H9 (cell line): ENCODE measurements around the gene KCNAB1. TPM values are rescaled to one million over a fixed set of nuclear protein-coding genes. Genes with fewer than 3 reads are reported as not detected.

Experiments
- DNase-seq: peaks from one replicate; pipeline ENCODE4 v3.0.0-alpha.2; 2017
- H2AFZ ChIP-seq: one replicate; pipeline ENCODE4 v1.6.1; 2013; ENCODE audit warnings: mild to moderate bottlenecking, low read length, control low read depth, moderate library complexity
- H2AK5ac ChIP-seq: 2 replicates; pipeline ENCODE4 v1.6.1; 2013; ENCODE audit warnings: low read length, control low read depth, mixed read lengths; ENCODE audit not compliant: insufficient read length
- H2BK120ac ChIP-seq: one replicate; pipeline ENCODE4 v1.6.1; 2013; ENCODE audit warnings: low read depth, mild to moderate bottlenecking, low read length, control low read depth, inconsistent platforms; ENCODE audit not compliant: poor library complexity, severe bottlenecking
- H2BK12ac ChIP-seq: 2 replicates; pipeline ENCODE4 v1.6.1; 2013; ENCODE audit warnings: low read length, control low read depth, mixed read lengths, low read depth; ENCODE audit not compliant: insufficient read length
- H2BK15ac ChIP-seq: 2 replicates; pipeline ENCODE4 v1.6.1; 2013; ENCODE audit warnings: low read depth, low read length, control low read depth
- H2BK20ac ChIP-seq: one replicate; pipeline ENCODE4 v1.6.1; 2013; ENCODE audit warnings: low read depth, mild to moderate bottlenecking, low read length, control low read depth, inconsistent platforms; ENCODE audit not compliant: poor library complexity, severe bottlenecking
- H2BK5ac ChIP-seq: 2 replicates; pipeline ENCODE4 v1.6.1; 2013; ENCODE audit warnings: low read length, control low read depth, mixed read lengths; ENCODE audit not compliant: insufficient read length
- H3K14ac ChIP-seq: 2 replicates; pipeline ENCODE4 v1.6.1; 2013; ENCODE audit warnings: low read length, control low read depth; ENCODE audit not compliant: insufficient read depth
- H3K18ac ChIP-seq: 2 replicates; pipeline ENCODE4 v1.6.1; 2013; ENCODE audit warnings: low read depth, mild to moderate bottlenecking, mixed read lengths, low read length, control low read depth; ENCODE audit not compliant: insufficient read length
- H3K23ac ChIP-seq: 2 replicates; pipeline ENCODE4 v1.6.1; 2013; ENCODE audit warnings: low read length, control low read depth, mixed read lengths, low read depth; ENCODE audit not compliant: insufficient read length
- H3K23me2 ChIP-seq: 2 replicates; pipeline ENCODE4 v1.6.1; 2013; ENCODE audit warnings: low read depth, mild to moderate bottlenecking, mixed read lengths, low read length, control low read depth; ENCODE audit not compliant: insufficient read length, poor library complexity, severe bottlenecking
- H3K27ac ChIP-seq: 2 replicates; pipeline ENCODE4 v1.5.1; 2013; ENCODE audit warnings: low read length, control low read depth, mixed read lengths, low read depth; ENCODE audit not compliant: insufficient read length
- H3K27me3 ChIP-seq: 2 replicates; pipeline ENCODE4 v1.6.1; 2013; ENCODE audit warnings: low read length, control low read depth, inconsistent platforms; ENCODE audit not compliant: insufficient read depth
- H3K4ac ChIP-seq: 2 replicates; pipeline ENCODE4 v1.6.1; 2013; ENCODE audit warnings: low read depth, mild to moderate bottlenecking, control low read depth, inconsistent platforms, low read length, moderate library complexity
- H3K4me1 ChIP-seq: 2 replicates; pipeline ENCODE4 v1.6.1; 2013; ENCODE audit warnings: low read length, control low read depth, inconsistent platforms; ENCODE audit not compliant: insufficient read depth
- H3K4me2 ChIP-seq: 2 replicates; pipeline ENCODE4 v1.6.1; 2013; ENCODE audit warnings: low read length, control low read depth, mixed read lengths; ENCODE audit not compliant: insufficient read length, insufficient read depth
- H3K56ac ChIP-seq: 2 replicates; pipeline ENCODE4 v1.6.1; 2013; ENCODE audit warnings: low read depth, mild to moderate bottlenecking, mixed read lengths, low read length, control low read depth; ENCODE audit not compliant: insufficient read length
- H3K79me1 ChIP-seq: 2 replicates; pipeline ENCODE4 v1.6.1; 2013; ENCODE audit warnings: low read depth, mild to moderate bottlenecking, moderate library complexity, low read length, control low read depth, inconsistent platforms; ENCODE audit not compliant: insufficient read depth, poor library complexity, severe bottlenecking
- H3K79me2 ChIP-seq: 2 replicates; pipeline ENCODE4 v1.6.1; 2013; ENCODE audit warnings: low read length, control low read depth, inconsistent platforms; ENCODE audit not compliant: insufficient read depth
- H3K9ac ChIP-seq: 2 replicates; pipeline ENCODE4 v1.6.1; 2013; ENCODE audit warnings: low read length, control low read depth, mixed read lengths; ENCODE audit not compliant: insufficient read length; ENCODE audit errors: extremely low read depth
- H3K9me3 ChIP-seq: one replicate; pipeline ENCODE4 v1.6.1; 2013; ENCODE audit warnings: low read depth, low read length, inconsistent platforms; ENCODE audit not compliant: control insufficient read depth
- H3T11ph ChIP-seq: one replicate; pipeline ENCODE4 v1.6.1; 2013; ENCODE audit warnings: mild to moderate bottlenecking, low read length, control low read depth, inconsistent platforms
- H4K20me1 ChIP-seq: one replicate; pipeline ENCODE4 v1.6.1; 2013; ENCODE audit not compliant: control insufficient read depth, insufficient read length, insufficient read depth
- H4K5ac ChIP-seq: 2 replicates; pipeline ENCODE4 v1.6.1; 2013; ENCODE audit warnings: low read depth, mild to moderate bottlenecking, mixed read lengths, low read length, control low read depth; ENCODE audit not compliant: insufficient read length
- H4K8ac ChIP-seq: replicated peaks from 2 replicates; pipeline ENCODE4 v1.6.1; 2013; ENCODE audit warnings: low read length, control low read depth, mixed read lengths, low read depth; ENCODE audit not compliant: insufficient read length
- H4K91ac ChIP-seq: 2 replicates; pipeline ENCODE4 v1.6.1; 2013; ENCODE audit warnings: low read depth, mild to moderate bottlenecking, moderate library complexity, mixed read lengths, low read length, control low read depth; ENCODE audit not compliant: insufficient read length
- H3K27ac Mint-ChIP-seq, 3 experiments: 2 replicates in 2 of 3; 3 replicates in 1 of 3; pipeline ENCODE4 v1.8.0; 2020 to 2021; ENCODE audit warnings: mixed read lengths in 3 of 3, mild to moderate bottlenecking in 1 of 3, moderate library complexity in 1 of 3
- H3K27me3 Mint-ChIP-seq: 2 replicates; pipeline ENCODE4 v1.8.0; 2021; ENCODE audit warnings: low read depth, mild to moderate bottlenecking, moderate library complexity, mixed read lengths
- H3K36me3 Mint-ChIP-seq, 3 experiments: 2 replicates in 2 of 3; 3 replicates in 1 of 3; pipeline ENCODE4 v1.8.0; 2020 to 2021; ENCODE audit warnings: low read depth in 3 of 3, mixed read lengths in 3 of 3; ENCODE audit not compliant: insufficient read depth in 1 of 3
- H3K4me1 Mint-ChIP-seq, 2 experiments: 2 replicates each; pipeline ENCODE4 v1.8.0; 2020; ENCODE audit warnings: mixed read lengths in 2 of 2
- H3K4me3 Mint-ChIP-seq, 2 experiments: 2 replicates in 1 of 2; 3 replicates in 1 of 2; pipeline ENCODE4 v1.8.0; 2020 to 2021; ENCODE audit warnings: mild to moderate bottlenecking in 2 of 2, mixed read lengths in 2 of 2, moderate library complexity in 1 of 2
- H3K9me3 Mint-ChIP-seq, 2 experiments: 2 replicates in 1 of 2; 3 replicates in 1 of 2; pipeline ENCODE4 v1.8.0; 2020; ENCODE audit warnings: mild to moderate bottlenecking in 2 of 2, mixed read lengths in 2 of 2, moderate library complexity in 1 of 2
- WGBS: extraction: QIAGEN DNeasy Blood & Tissue Kit; methylation state at CpG from one replicate; pipeline ENCODE4 v1.1.7; 2013; ENCODE audit warnings: missing lambda C conversion rate, low lambda C conversion rate, mixed read lengths; ENCODE audit not compliant: insufficient read length; ENCODE audit errors: extremely low coverage; 5-methylcytosine and 5-hydroxymethylcytosine counted together
- total RNA-seq: library from RNA; stranded (reverse); gene quantifications from 2 replicates; pipeline ENCODE4 v1.2.1, GENCODE V29; 2021
- TF ChIP-seq, protein P1 (sequence below): fragments of 200-600 bp; sonication (generic); conservative IDR thresholded peaks from 3 replicates; pipeline ENCODE4 v1.8.0; 2021; ENCODE audit warnings: antibody characterized with exemption, mild to moderate bottlenecking

KCNAB1 gene
- total RNA-seq, 1 experiment from 2014 or later, result 3.7 TPM

- Histone ChIP-seq H2BK12ac (no peak overlapping the region), H3K27me3 (no peaks in the 10 kb centered on the region), H3K79me2 (no peaks in the 10 kb centered on the region), H3K9ac (no peak overlapping the region), H4K20me1 (no peaks in the 10 kb centered on the region), H3T11ph (no peak overlapping the region), H4K8ac (no peak overlapping the region), H2AFZ (no peak overlapping the region), H4K91ac (no peak overlapping the region), H3K18ac (no peak overlapping the region), H3K23ac (no peak overlapping the region), H3K23me2 (no peaks in the 10 kb centered on the region), H2BK5ac (no peak overlapping the region), H3K79me1 (no peaks in the 10 kb centered on the region), H2BK120ac (no peak overlapping the region), H3K14ac (no peak overlapping the region), H2BK15ac (no peak overlapping the region), H3K9me3 (no peaks in the 10 kb centered on the region), H3K27ac (no peak overlapping the region), H2AK5ac (no peak overlapping the region), H3K56ac (no peak overlapping the region), H2BK20ac (no peak overlapping the region), H3K4me2 (no peak overlapping the region), H4K5ac (no peak overlapping the region), H3K4ac (no peak overlapping the region), H3K4me1 (peaks cover 4% of the 10 kb centered on the region; the same call in 1 of the 2 replicates)
- H3K27ac Mint-ChIP-seq, result no peak overlapping the region
- H3K4me1 Mint-ChIP-seq, result peaks cover 6 to 7% of the 10 kb centered on the region in 2 experiments
- TF ChIP-seq, protein P1, sequence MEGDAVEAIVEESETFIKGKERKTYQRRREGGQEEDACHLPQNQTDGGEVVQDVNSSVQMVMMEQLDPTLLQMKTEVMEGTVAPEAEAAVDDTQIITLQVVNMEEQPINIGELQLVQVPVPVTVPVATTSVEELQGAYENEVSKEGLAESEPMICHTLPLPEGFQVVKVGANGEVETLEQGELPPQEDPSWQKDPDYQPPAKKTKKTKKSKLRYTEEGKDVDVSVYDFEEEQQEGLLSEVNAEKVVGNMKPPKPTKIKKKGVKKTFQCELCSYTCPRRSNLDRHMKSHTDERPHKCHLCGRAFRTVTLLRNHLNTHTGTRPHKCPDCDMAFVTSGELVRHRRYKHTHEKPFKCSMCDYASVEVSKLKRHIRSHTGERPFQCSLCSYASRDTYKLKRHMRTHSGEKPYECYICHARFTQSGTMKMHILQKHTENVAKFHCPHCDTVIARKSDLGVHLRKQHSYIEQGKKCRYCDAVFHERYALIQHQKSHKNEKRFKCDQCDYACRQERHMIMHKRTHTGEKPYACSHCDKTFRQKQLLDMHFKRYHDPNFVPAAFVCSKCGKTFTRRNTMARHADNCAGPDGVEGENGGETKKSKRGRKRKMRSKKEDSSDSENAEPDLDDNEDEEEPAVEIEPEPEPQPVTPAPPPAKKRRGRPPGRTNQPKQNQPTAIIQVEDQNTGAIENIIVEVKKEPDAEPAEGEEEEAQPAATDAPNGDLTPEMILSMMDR, result no peak
- DNase-seq, result no peak
- H3K9me3 Mint-ChIP-seq, result no peaks in the 10 kb centered on the region; a peak in 1 of 5 replicates
- no CpG with 5 or more reads among the region's 3 CpGs for WGBS
- no peak overlapping the region for H3K4me3 Mint-ChIP-seq
- no peaks in the 10 kb centered on the region for H3K27me3 Mint-ChIP-seq
- H3K36me3 Mint-ChIP-seq, result no peaks in the 10 kb centered on the region
These were observed 116.3 kb downstream of the KCNAB1 start for GRCh38 chr3:156236556-156237260.
